CD4-positive, alpha-beta T cell treated with Interleukin-2 at 100 ng/mL for 4 hours (primary cell): ENCODE measurements around the gene ZNF750.

ENCODE experiments used
- DNase-seq: peaks from one replicate; pipeline ENCODE4 v3.0.0-alpha.2; 2020; ENCODE audit warnings: low spot score

Gene ZNF750

DNA sequence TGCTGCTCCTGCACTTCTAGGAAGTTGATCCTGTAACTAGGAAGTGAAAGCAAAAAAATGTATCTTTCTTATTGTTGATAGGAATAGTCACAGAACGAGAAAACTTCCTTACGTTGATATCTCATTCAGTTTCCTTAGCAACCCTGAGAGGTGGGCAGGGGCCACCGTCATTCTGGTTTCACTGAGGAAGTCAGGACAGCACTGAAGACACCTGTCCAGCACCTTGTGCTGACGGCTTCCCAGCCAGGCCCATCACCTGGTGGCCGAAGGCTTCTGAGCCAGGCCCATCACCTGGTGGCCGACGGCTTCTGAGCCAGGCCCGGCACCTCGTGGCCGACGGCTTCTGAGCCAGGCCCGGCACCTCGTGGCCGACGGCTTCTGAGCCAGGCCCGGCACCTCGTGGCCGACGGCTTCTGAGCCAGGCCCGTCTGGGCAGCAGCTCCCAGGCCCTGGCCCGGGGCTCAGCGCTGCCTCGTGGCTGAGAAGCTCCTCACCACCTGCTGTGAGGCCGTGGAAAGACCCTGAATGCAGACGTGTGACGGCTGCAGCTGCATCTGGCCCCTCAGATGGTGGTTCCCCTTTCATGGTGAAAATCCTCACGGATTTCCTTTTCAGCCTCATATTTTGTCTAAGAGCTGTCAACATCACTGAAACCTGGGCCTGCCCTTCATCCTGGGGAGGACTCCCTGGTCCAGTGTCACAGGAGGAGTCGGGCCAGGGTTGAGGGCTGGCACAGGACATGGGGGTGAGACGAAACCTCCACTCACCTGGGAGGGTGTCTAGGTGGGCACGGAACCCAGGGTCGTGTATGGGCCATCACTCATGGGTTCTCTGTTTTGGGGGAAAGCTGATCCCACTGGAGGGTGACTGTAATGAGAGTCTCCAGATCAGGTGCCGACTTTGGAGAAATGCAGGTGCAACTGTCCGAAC is 33.0 kb upstream of the ZNF750 start:
- DNase-seq = no peak

DNA sequence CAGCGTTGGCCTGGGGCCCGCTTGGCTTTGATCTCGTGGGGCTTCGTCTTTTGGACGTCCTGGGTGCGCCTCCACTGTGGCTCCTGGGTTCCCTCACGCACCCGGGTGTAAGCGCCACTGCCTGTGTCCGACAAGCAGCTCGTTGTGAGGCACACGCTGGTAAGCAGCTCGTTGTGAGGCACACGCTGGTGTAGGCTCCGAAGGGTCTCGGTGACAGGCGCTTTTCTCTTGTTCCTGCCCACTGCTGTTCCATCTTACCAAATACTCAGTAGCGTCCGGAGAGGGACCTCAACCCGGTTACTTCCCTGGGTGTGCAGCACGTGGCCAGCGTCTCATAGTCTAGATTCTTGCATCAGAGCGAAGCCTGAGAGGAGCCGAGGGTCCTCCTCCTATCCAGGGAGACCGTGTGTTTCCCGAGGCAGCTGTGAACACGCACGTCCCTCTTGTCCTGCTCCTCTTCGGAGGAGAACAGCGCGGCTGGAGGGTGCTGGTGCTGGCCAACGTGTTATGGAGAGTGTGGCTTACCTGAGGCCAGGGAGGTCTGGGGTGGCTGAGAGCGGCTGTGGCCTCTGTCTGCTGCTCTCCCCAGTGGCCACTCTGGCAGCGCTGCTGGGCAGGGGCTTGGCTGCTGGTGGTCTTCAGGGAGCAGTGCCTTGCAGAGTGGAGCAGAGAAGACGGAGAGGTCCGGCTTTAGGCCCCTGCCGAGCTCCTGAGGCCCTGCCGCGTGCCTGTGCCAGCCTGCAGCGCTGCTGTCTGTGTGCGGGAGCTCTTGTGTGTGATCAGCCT is 32.1 kb upstream of the ZNF750 start:
- DNase-seq = no peak

DNA sequence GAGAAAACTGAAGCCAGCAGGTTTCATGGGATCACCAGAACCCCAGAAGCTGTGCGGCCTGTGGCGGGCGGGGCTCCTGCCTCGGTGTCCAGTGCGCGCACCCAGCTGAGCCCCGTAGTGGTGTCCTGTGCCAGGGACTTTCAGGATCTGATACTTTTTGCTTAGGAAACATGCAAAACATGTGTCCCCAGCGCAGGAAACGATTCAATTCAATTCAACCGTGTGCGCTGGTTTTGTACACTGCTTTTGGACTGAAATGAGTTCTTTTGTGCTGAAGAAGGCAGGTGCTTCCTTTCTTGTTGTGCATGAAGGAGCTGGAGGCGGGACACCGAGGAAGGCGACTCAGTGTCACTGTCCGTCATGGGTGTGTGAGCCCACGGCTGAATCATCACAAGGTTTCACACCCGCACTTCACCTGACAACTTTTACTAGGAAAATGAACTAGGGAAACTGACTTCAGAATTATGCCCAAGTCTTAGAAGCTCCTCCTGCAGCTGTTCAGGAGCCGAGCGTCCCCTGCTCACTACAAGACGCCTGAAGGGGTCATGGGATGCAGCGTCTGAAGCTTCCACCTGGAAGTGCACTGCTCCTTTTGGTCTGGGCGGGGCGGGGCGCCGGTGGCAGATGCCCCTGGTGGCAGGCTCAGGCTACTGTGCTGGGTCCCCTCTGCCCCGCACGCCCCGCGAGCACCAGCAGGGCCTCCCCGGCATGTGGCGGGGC is 31.4 kb upstream of the ZNF750 start:
- no peak for DNase-seq

DNA sequence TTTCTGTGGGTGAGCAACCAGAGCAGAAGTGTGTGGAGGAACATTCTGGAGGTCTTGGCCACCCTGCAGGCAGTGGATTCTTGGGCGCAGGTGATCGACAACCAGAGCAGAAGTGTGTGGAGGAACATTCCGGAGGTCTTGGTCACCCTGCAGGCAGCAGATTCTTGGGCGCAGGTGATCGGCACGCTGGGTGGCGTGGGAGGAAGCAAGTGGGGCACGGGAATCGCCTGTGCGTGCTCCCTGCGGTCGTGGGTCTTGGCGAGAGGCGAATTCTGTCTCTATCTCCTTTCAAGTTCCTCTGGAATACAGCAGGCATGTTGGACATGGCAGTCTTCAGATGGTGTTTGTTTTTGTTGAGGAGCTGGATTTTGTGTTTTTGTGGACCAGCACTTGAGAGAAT is 30.7 kb upstream of the ZNF750 start:
- DNase-seq = no peak

DNA sequence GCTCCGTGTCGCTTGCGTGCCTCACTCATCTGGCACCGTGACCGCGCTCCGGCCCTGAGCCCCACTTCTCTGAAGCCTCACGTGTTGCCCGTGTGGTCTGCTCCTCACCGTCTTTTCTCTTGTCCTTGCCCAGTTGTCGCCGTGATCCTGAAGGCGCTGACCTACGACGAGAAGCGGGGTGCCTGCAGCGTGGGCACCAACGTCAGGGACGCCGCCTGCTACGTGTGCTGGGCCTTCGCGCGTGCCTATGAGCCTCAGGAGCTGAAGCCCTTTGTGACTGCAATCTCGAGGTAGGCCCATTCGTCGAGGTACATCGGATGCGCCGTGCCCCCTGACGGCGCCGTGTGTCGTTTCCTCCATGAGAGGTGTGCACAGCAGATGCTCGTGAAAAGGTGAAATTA is 30.3 kb upstream of the ZNF750 start:
- DNase-seq = no peak

DNA sequence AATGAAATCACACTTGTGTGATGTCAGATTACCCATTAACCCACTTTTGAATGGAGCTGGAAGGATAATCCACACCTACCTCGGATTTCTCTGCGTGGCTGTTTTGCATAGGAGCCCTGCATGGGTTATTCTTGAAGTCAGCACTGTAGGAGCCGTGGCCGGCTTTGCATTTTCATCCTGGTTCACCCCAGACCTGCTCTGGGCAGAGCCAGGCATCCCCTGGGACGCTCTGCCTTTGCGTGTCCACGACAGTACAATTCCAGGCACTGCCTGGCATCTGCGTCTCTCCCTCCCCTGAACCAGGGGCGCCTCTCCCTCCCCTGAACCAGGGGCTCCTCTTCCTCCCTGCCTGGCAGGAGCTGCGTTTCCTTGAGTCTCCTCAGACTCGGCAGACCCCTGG is 29.7 kb upstream of the ZNF750 start:
- DNase-seq = no peak

DNA sequence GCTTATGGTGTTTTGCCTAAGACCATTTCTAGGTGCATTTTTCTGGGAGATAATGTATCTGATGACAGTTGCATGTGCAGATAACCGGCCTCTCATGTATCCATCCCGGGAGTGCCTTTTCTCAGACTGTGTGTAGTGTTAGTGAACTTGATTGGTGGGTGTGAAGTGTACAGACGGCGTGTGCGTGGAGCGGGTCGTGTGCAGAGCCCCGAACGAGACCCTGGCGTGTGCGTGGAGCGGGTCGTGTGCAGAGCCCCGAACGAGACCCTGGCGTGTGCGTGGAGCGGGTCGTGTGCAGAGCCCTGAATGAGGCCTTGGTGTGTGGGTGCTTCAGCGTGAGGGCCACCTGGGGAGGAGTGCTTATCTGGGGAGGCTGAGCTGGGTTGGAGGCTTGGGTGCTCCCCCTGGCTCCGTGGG is 28.9 kb upstream of the ZNF750 start:
- no peak for DNase-seq

DNA sequence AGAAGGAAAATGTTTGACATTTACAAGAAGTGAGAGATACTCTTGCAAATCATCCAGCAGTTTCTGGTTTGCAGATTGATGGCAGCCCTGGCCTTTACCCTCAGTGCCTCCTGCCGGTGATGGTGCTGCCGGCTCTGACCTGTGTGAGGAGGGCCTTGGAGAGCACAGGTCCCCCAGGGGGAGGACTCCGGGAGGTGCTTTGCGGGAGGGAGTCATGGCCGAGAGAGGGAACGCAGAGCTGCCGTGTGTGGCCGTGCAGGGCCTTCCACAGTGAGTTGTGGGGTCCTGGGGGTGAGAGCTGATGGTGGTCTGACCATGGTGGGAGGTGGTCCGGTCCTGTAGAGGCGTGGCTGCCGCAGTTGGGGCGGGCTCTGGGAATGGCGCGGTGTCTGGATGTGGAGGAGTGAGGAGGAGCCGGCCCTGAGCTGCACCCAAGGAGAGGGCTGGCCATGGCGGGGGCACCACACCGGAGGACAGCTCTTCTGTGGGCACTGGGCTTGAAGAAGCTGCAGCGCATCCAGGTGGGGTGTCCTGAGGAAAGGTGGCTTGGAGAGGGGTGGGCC is 28.0 kb upstream of the ZNF750 start:
- no peak for DNase-seq

DNA sequence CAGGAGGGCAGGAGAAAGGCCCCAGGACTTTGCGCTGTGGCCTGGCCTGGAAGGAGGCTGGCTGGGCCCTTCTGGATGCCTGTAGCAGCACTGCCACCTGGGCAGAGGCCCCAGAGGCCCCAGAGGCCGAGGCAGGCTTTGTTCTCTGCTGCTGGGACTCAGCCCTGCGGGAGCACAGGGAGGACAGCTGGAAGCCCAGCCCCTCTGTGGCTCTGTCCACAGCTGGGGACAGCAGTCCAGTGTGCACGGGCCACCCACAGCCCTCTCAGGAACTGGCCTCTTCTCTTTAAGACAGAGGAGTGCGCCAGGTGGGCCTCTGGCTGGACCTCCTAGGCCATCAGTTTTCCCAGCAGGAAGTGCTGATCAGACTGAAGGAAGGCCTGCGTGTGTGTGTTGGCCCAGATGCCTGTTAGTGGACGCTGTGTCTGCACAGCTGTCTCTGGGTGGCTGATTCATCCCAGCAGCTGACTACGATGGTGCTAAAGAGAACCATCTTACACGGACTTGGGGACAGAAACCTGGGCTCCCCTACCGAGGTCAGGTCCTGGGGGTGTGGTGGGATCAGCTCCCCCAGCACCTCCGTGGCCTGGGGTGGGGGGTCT is 26.9 kb upstream of the ZNF750 start:
- no peak for DNase-seq

DNA sequence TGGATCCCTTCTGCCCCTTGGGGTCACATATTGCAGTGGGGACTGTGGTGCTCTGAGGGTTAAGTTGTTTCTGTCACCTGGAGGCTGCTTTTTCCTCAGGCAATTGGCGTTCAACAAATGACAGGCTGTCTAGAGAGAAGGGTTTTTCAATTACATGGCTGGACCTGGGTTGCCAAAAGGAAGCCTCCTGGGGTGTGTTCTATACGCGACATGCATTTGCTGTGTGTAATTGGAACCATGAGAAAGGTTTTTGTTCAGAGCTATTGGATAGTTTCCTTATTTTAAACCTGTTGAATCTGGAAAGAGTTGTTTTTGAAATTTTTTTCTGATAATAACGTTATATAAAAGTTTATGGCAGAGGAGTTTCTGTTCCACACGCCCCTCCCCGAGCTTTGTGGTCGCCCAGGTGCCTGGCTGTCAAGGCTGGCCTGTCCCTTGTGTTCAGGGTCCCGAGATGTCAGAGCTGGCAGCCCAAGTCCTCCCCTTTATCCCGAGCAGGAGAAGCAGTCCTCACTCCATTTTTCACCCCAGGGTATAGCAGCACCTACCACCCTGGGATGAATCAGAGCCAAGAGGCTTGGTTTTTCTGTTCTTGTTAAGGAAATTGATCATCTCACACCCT is 26.1 kb upstream of the ZNF750 start:
- DNase-seq = no peak

DNA sequence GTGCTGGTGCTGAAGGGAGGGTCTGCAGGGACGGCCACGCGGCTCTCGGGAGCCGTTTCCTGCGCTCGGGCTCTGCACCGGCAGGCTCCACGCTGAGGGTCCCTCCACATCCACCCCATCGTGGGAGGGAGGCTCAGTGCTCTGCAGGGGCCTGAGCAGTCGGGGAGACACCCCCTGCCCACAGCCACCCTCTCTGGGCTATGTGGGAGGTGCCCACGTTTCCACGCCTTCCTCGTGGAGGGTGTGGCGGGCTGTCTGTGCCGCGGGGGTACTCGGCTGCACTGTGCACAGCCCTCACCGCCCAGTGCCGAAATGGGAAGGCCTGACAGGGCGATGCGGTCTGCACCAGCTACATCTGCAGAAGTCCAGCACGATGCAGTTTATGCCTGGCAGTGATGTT is 25.5 kb upstream of the ZNF750 start:
- DNase-seq = no peak

DNA sequence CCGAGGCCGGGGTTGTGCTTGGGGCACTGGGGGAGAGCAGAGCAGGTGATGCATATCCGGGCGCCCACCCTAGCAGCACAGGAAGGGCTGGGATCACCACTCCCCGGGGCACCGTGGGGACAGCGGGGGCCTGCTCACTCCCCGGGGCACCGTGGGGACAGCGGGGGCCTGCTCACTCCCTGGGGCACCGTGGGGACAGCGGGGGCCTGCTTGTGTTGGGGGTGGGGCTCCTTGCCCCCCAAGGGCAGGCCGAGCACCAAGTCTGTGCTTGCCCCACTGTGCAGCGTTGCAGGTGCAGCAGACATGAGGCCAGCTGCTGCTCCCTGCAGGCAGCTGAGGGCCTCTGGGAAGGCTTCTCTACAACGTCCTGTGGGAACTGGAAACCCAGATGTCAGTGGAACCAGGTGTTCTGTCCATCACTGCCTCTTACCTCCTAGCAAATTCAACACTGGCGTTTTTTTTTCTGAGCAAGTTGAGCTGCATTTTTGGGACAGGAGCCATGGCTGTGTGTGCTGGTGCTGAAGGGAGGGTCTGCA is 25.0 kb upstream of the ZNF750 start:
- DNase-seq = no peak

DNA sequence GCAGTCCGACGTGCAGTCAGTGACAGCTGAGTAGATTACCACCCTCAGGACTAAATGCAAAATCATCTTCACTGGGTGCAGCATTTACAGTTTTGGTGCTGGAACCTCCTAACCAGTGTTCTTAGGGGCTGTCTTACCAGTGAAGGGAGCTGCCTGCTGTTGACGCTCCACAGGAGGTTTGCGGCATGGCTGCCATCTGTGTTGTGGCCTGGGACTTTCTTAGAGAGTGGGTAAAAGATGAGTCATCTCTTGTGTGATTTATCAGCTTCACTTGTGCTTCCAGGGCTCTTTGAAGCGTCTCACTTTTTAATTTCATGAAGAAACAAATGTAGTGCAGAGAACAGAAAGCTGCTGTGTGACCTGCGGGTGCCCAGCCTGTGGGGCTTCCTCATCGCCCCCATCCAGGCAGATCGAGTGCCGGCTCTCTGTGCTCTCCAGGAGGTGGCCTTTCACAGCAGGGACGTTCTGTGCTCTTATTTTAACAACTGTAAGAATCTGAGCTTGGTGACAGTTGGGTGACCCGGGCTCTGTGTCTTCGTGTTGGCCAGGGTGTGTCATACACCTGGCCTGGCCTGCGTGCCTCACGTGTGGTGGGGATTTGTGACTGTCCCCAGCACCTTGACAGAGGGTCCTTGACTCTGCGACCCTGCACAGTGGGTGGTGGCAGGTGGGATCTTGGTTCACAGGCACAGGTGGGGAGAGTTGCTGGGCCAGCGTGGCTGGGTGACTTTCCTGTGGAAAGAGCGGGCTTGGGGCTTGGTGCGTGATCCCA is 24.3 kb upstream of the ZNF750 start:
- peak; percentile 96 for DNase-seq

DNA sequence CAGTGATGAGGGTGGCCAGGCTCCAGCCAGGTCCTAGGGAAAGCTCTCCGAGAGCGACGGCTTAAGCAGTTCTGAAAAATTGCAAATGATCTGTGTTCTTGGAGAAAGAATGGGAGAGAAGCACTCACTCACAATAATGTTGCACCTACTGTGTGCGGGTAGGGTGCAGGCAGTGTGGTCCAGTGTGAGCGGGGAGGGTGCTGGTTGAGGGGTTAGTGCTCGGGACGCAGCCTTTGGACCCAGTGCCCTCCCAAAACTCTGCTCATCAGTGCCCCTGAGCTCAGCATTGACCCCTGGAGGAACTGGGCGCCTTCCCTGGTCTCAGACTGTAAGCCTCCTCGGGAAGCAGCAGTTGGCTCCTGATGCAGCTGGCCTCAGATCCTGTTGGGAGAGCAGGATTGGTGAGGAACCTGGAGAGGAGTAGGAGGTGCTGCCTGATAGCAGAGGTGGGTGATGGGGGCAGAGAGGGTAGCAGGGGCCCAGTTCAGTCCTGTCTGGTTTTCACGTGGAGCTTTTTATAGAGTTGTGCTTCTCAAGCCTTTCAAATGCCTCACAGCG is 23.6 kb upstream of the ZNF750 start:
- DNase-seq = no peak

DNA sequence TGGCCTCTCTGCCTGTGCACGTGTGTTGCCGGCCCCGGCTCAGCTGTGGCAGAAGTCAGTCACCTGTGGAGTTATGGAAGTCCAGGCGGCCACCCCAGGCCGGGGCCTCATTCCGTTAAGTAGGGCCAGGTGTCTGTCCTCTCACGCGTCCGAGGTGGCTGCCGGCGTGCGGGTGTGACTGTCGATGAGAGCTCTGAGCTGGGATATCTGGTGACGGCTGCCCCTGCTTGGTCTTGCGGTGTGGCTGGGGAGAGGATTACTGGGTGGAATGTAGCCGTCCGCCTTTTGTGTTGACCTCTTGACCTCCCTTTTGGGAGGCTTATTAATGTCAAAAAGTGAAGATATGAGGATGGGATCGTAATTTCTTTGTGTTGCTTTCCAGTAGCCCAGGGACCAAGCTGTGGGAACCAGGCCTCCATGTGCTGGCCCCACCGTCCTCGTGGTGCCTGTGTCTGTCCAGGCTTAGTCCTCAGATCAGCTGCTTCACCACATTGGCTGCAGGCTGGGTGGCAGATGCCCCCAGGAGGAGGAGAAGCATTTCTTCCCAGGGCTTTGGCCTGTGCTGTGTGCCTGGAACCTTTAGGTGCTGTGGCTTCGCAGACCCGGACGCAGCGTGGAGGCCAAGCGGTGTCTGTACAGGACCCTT is 23.0 kb upstream of the ZNF750 start:
- DNase-seq = no peak

DNA sequence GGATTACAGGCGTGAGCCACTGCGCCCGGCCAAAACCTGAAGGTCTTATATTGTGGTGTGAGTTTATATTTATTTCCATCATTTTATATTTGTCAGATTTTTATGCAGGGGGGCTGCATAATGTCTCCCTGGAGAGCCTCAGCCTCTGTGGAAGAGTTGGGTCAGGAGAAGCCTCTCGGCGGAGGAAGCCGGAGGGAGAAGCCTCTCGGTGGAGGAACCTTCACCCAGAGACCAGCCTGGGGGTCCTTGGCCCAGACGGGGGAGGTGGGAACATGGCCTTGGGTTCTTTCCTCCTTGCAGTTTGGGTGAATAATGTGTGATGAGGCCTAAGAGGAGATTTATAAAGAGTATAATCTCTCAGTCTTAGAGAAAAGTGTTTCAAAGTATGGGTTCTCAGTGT is 22.4 kb upstream of the ZNF750 start:
- DNase-seq = no peak

DNA sequence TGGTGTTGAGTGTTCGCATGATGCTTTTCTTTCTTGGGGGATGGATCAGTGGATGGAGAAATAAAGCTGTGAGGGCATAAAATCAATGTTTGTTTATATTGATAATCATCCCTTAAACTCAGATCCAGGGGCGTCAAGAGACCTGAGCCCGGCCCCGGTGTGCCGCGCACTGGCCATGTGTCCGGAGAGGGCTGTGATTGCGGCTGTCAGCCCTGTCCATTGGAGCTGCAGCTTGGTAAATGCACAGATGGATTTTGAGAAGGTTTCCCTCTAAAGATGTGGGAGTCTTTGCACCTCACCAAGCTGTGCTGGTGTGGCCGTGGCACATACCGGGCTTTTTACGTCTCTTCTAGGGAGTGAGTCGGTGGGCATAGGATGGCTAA is 21.6 kb upstream of the ZNF750 start:
- no peak for DNase-seq

DNA sequence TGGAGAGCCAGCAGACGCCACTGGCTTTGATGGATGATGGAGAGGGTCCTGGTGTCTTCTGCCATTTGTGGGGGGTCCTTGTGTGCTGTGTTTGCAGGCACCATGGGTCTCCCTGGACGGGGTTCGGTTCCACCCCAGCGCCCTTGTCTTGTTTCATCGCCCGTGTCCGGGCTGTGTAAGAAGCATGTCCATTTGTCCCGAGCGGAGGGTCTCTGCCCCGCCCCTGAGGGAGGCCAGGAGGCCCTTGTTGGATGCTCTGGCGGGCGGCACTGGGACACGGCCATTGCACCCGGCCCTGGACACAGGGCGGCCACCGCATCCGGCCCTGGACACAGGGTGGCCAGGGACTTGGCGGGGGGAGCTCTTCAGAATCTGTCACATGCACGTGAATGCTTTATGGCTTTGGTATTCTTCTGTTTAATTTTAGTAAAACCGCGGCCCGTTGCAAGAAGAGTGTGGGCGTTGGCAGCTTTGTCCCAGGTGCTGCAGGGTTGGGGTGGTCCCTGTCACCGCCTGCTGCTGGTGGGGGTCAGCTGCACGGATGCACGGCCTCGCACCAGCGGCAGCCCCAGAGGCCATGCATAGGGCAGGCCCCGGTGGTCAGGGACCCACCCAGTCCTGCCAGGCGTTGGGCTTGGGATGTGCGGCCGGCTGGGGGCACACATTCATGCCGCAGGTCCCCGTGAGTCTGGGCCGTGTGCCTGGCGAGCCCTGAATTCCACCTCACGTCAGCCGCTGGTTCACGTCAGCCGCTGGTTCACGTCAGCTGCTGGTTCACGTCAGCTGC is 21.0 kb upstream of the ZNF750 start:
- DNase-seq = no peak
